IMR-90 (cell line): ENCODE measurements around the gene ATP11B. TPM values are rescaled to one million over a fixed set of nuclear protein-coding genes. Genes with fewer than 3 reads are reported as not detected.

ENCODE experiments used
- ATAC-seq: fragments of 200-7000 bp; cut with Tn5 transposase; 2 replicates; pipeline ENCODE4 v1.9.1; 2020; ENCODE audit warnings: low read depth, mild to moderate bottlenecking, moderate library complexity
- BruUV-seq: library from RNA; stranded (reverse); fragments of 400-500 nt; replicated peaks from 2 replicates; lab custom pipeline; 2021; lab: Mats Ljungman, UMichigan
- CTCF ChIA-PET: fragments of 300-600 bp; formaldehyde crosslinking; extraction: SDS; loops from one replicate; lab custom pipeline; 2021; ENCODE audit warnings: antibody characterized with exemption; lab: Yijun Ruan, JAX
- POLR2A ChIA-PET: fragments of 300-600 bp; sonication (Branson Sonifier 250); formaldehyde crosslinking; loops from one replicate; lab custom pipeline; 2022; ENCODE audit warnings: antibody characterized with exemption; ENCODE audit not compliant: unreplicated experiment; lab: Charles Lee
- DNase-seq: peaks from one replicate; pipeline ENCODE4 v3.0.0; 2013
- H2AFZ ChIP-seq: replicated peaks from 2 replicates; pipeline ENCODE3; 2013; ENCODE audit warnings: low read length, mild to moderate bottlenecking; ENCODE audit not compliant: poor library complexity
- H2AK5ac ChIP-seq: 2 replicates; pipeline ENCODE4 v1.6.1; 2013; ENCODE audit warnings: low read depth, low read length, inconsistent platforms
- H2AK9ac ChIP-seq: replicated peaks from 2 replicates; pipeline ENCODE3; 2013; ENCODE audit warnings: mild to moderate bottlenecking, low read depth, low read length, moderate library complexity; ENCODE audit not compliant: poor library complexity
- H2BK120ac ChIP-seq: 2 replicates; pipeline ENCODE4 v1.6.1; 2013; ENCODE audit warnings: low read depth, low read length, inconsistent platforms
- H2BK15ac ChIP-seq: 3 replicates; pipeline ENCODE4 v1.6.1; 2013; ENCODE audit warnings: low read depth, low read length, inconsistent platforms
- H2BK20ac ChIP-seq: 2 replicates; pipeline ENCODE4 v1.6.1; 2013; ENCODE audit warnings: low read depth, mild to moderate bottlenecking, inconsistent platforms, low read length, moderate library complexity
- H2BK5ac ChIP-seq: 2 replicates; pipeline ENCODE4 v1.6.1; 2013; ENCODE audit warnings: mild to moderate bottlenecking, low read depth, low read length, inconsistent platforms; ENCODE audit not compliant: poor library complexity, severe bottlenecking
- H3K14ac ChIP-seq: replicated peaks from 2 replicates; pipeline ENCODE4 v1.6.1; 2013; ENCODE audit warnings: low read depth, low read length, inconsistent platforms
- H3K18ac ChIP-seq: 2 replicates; pipeline ENCODE4 v1.6.1; 2013; ENCODE audit warnings: low read depth, low read length, control low read depth
- H3K23ac ChIP-seq: 2 replicates; pipeline ENCODE4 v1.6.1; 2013; ENCODE audit warnings: low read depth, low read length, inconsistent platforms
- H3K27ac ChIP-seq: 2 replicates; pipeline ENCODE4 v1.5.1; 2013; ENCODE audit warnings: mild to moderate bottlenecking, control low read depth, low read length; ENCODE audit not compliant: insufficient read depth
- H3K27me3 ChIP-seq: 2 replicates; pipeline ENCODE4 v1.6.1; 2013; ENCODE audit warnings: low read length; ENCODE audit not compliant: control insufficient read depth, insufficient read depth
- H3K36me3 ChIP-seq: 2 replicates; pipeline ENCODE4 v1.6.1; 2013; ENCODE audit warnings: low read length, mixed read lengths; ENCODE audit not compliant: control insufficient read depth, insufficient read depth
- H3K4ac ChIP-seq: 2 replicates; pipeline ENCODE4 v1.6.1; 2013; ENCODE audit warnings: low read depth, low read length, inconsistent platforms
- H3K4me1 ChIP-seq: 2 replicates; pipeline ENCODE4 v1.6.1; 2013; ENCODE audit warnings: low read length, mixed read lengths; ENCODE audit not compliant: control insufficient read depth, insufficient read depth
- H3K4me2 ChIP-seq: 2 replicates; pipeline ENCODE4 v1.6.1; 2013; ENCODE audit warnings: low read depth, mild to moderate bottlenecking, control low read depth, low read length, moderate library complexity
- H3K4me3 ChIP-seq: 2 replicates; pipeline ENCODE4 v1.5.1; 2013; ENCODE audit warnings: low read depth, mild to moderate bottlenecking, control low read depth, low read length, moderate library complexity; ENCODE audit not compliant: insufficient read depth
- H3K56ac ChIP-seq: 2 replicates; pipeline ENCODE4 v1.6.1; 2013; ENCODE audit warnings: low read length, inconsistent platforms; ENCODE audit not compliant: insufficient read depth; ENCODE audit errors: extremely low read depth
- H3K79me1 ChIP-seq, 2 experiments: 2 replicates each; pipeline ENCODE4 v1.6.1; 2013; ENCODE audit warnings: low read length in 2 of 2, inconsistent platforms in 1 of 2, low read depth in 1 of 2
- H3K9ac ChIP-seq: 2 replicates; pipeline ENCODE4 v1.6.1; 2013; ENCODE audit warnings: low read depth, low read length, control low read depth
- H3K9me1 ChIP-seq: 2 replicates; pipeline ENCODE4 v1.6.1; 2013; ENCODE audit warnings: low read length, inconsistent platforms; ENCODE audit not compliant: insufficient read depth
- H3K9me3 ChIP-seq: 2 replicates; pipeline ENCODE4 v1.6.1; 2013; ENCODE audit warnings: low read length; ENCODE audit not compliant: control insufficient read depth, insufficient read depth
- H4K20me1 ChIP-seq: 2 replicates; pipeline ENCODE4 v1.6.1; 2013; ENCODE audit warnings: low read length, inconsistent platforms; ENCODE audit not compliant: insufficient read depth
- H4K5ac ChIP-seq: 2 replicates; pipeline ENCODE4 v1.6.1; 2013; ENCODE audit warnings: mild to moderate bottlenecking, low read depth, low read length, control low read depth
- H4K8ac ChIP-seq, 2 experiments: 2 replicates each; pipeline ENCODE4 v1.6.1; 2013; ENCODE audit warnings: low read depth in 2 of 2, low read length in 2 of 2, control low read depth in 1 of 2, inconsistent platforms in 1 of 2
- H4K91ac ChIP-seq: 2 replicates; pipeline ENCODE4 v1.6.1; 2013; ENCODE audit warnings: low read depth, low read length, inconsistent platforms; ENCODE audit not compliant: insufficient read depth
- CHD1 ChIP-seq: IDR thresholded peaks from 2 replicates; pipeline ENCODE4 v1.6.1; 2012; ENCODE audit warnings: low read depth, low read length, improper control_type of control experiment
- CTCF ChIP-seq: conservative IDR thresholded peaks from 2 replicates; pipeline ENCODE4 v1.5.1; 2012; ENCODE audit warnings: mild to moderate bottlenecking, low read depth, low read length, improper control_type of control experiment
- ELK1 ChIP-seq: fragments of 150-350 bp; IDR thresholded peaks from 2 replicates; pipeline ENCODE4 v1.6.1; 2016; ENCODE audit warnings: low read depth, mild to moderate bottlenecking, low read length, moderate library complexity, borderline replicate concordance
- FOS ChIP-seq: fragments of 150-350 bp; IDR thresholded peaks from 2 replicates; pipeline ENCODE4 v1.6.1; 2016; ENCODE audit warnings: low read depth, low read length
- MAZ ChIP-seq: IDR thresholded peaks from 2 replicates; pipeline ENCODE4 v1.6.1; 2012; ENCODE audit warnings: low read depth, mild to moderate bottlenecking, low read length, improper control_type of control experiment, moderate library complexity, borderline replicate concordance
- NFE2L2 ChIP-seq: fragments of 150-350 bp; IDR thresholded peaks from 2 replicates; pipeline ENCODE4 v1.6.1; 2016; ENCODE audit warnings: low read depth, mild to moderate bottlenecking, low read length
- POLR2A ChIP-seq: IDR thresholded peaks from 2 replicates; pipeline ENCODE4 v1.6.1; 2012; ENCODE audit warnings: mild to moderate bottlenecking, low read depth, low read length
- RAD21 ChIP-seq: IDR thresholded peaks from 2 replicates; pipeline ENCODE4 v1.6.1; 2012; ENCODE audit warnings: low read length, improper control_type of control experiment
- RCOR1 ChIP-seq: IDR thresholded peaks from 2 replicates; pipeline ENCODE4 v1.6.1; 2012; ENCODE audit warnings: mild to moderate bottlenecking, low read length, improper control_type of control experiment; ENCODE audit not compliant: insufficient replicate concordance
- USF2 ChIP-seq: fragments of 150-350 bp; IDR thresholded peaks from 2 replicates; pipeline ENCODE4 v1.6.1; 2017; ENCODE audit warnings: mild to moderate bottlenecking, antibody characterized with exemption, low read length, low read depth
- WGBS, 2 experiments: methylation state at CpG; one replicate each; pipeline versions ENCODE4 v1.1.5 to v1.1.7; 2013; ENCODE audit warnings: missing lambda C conversion rate in 2 of 2; ENCODE audit not compliant: insufficient read length in 1 of 2; ENCODE audit errors: extremely low coverage in 2 of 2; 5-methylcytosine and 5-hydroxymethylcytosine counted together
- dilution Hi-C: fragments of 300-500 bp; cut with HindIII; formaldehyde crosslinking; loops from one replicate; pipeline ENCODE4 v1.14.3; 2018; ENCODE audit warnings: low sequenced_read_pairs; ENCODE audit not compliant: unreplicated experiment
- in situ Hi-C: fragments of 300-500 bp; cut with MboI; formaldehyde crosslinking; loops from 3 replicates; pipeline ENCODE4 v1.14.3; 2019; ENCODE audit warnings: low sequenced_read_pairs, inconsistent platforms, mixed read lengths
- intact Hi-C: fragments of 100-400 bp; cut with micrococcal nuclease; formaldehyde crosslinking; loops from 2 replicates; pipeline ENCODE4 v1.10.0; 2022
- polyA plus RNA-seq, 3 experiments: library from polyadenylated mRNA; depleted of rRNA; stranded (reverse); fragments of >200 nt; gene quantifications; 2 replicates each; pipeline ENCODE4 v1.2.3, GENCODE V29; 2012; ENCODE audit warnings: low replicate concordance in 1 of 3
- total RNA-seq: library from RNA; depleted of rRNA; stranded (reverse); fragments of >200 nt; gene quantifications from 2 replicates; pipeline ENCODE4 v1.2.3, GENCODE V29; 2012

Gene ATP11B
- total and polyA plus RNA-seq, 2 of the 4 experiments (the other 2 are of a cell fraction) = 10.0 to 39.6 TPM

- H3K23ac ChIP-seq = no peak overlapping the region
Measured at GRCh38 chr3:182746959-182747358, 46.3 kb upstream of the ATP11B start.

More at GRCh38 chr3:182746959-182747358, 46.3 kb upstream of the ATP11B start:
- no TSS peak for BruUV-seq
- no peak overlapping the region for H3K14ac ChIP-seq
- intact Hi-C loops (no loop called here), in situ Hi-C loops (no loop called here), dilution Hi-C loops (no loop called here)
- no peak overlapping the region for H3K18ac ChIP-seq
- H3K27ac ChIP-seq = no peak overlapping the region
- no peaks in the 10 kb centered on the region for H3K79me1 ChIP-seq
- ATAC-seq (no peak), DNase-seq (no peak)
- no peak overlapping the region for H2AFZ ChIP-seq
- ChIA-PET CTCF (no interaction called here), POLR2A (no interaction called here)
- no peak overlapping the region for H3K4me2 ChIP-seq
- H3K4me1 ChIP-seq = no peaks in the 10 kb centered on the region
- no peak overlapping the region for H2AK9ac ChIP-seq
- no peak overlapping the region for H3K4ac ChIP-seq
- H2BK15ac ChIP-seq = no peak overlapping the region
- H2BK20ac ChIP-seq = no peak overlapping the region
- H4K5ac ChIP-seq = no peak overlapping the region
- no peak overlapping the region for H3K56ac ChIP-seq
- no peak for TF ChIP-seq RAD21
- no peak for TF ChIP-seq MAZ
- TF ChIP-seq RCOR1 = no peak
- TF ChIP-seq NFE2L2 = no peak
- no peak for TF ChIP-seq USF2
- TF ChIP-seq ELK1 = no peak
- TF ChIP-seq POLR2A = no peak
- TF ChIP-seq CHD1 = no peak
- TF ChIP-seq CTCF = no peak
- no peak for TF ChIP-seq FOS
- no peaks in the 10 kb centered on the region for H4K20me1 ChIP-seq
- H4K8ac ChIP-seq = no peak overlapping the region
- H3K9me3 ChIP-seq = peaks cover under 1% of the 10 kb centered on the region; the same call in 1 of the 2 replicates
- no peak overlapping the region for H2AK5ac ChIP-seq
- H2BK120ac ChIP-seq = no peak overlapping the region
- no peak overlapping the region for H3K4me3 ChIP-seq
- H3K36me3 ChIP-seq = no peaks in the 10 kb centered on the region
- no peaks in the 10 kb centered on the region for H3K9me1 ChIP-seq
- WGBS, 2 experiments = no CpG with 5 or more reads among the region's 3 CpGs
- H3K9ac ChIP-seq = no peak overlapping the region
- no peaks in the 10 kb centered on the region for H3K27me3 ChIP-seq
- no peak overlapping the region for H4K91ac ChIP-seq
- H2BK5ac ChIP-seq = no peak overlapping the region
